OCI-LY7 (cell line): Measurements from ENCODE around the gene PCDHGB2. TPM values are rescaled to one million over a fixed set of nuclear protein-coding genes. Genes with fewer than 3 reads are reported as not detected.

Experiments used
- BruUV-seq: library from RNA; stranded (reverse); fragments of 400-500 nt; replicated peaks from 2 replicates; lab custom pipeline; 2021; lab: Mats Ljungman, UMichigan
- CTCF ChIA-PET: fragments of 300-600 bp; sonication (Branson Sonifier 250); formaldehyde crosslinking; loops from one replicate; lab custom pipeline; 2022; ENCODE audit warnings: antibody characterized with exemption; ENCODE audit not compliant: unreplicated experiment; lab: Charles Lee
- POLR2A ChIA-PET: fragments of 300-600 bp; sonication (Branson Sonifier 250); formaldehyde crosslinking; loops from one replicate; lab custom pipeline; 2022; ENCODE audit warnings: antibody characterized with exemption; lab: Charles Lee
- DNase-seq: peaks from one replicate; pipeline ENCODE4 v3.0.0-alpha.2; 2015; ENCODE audit warnings: low spot score
- H2AFZ ChIP-seq: fragments of 200-600 bp; sonication (generic), shearing (Covaris generic); 2 replicates; pipeline ENCODE4 v1.6.1; 2014; ENCODE audit warnings: mild to moderate bottlenecking, antibody characterized with exemption, low read length, moderate library complexity
- H3K27ac ChIP-seq: fragments of 200-600 bp; sonication (generic); 2 replicates; pipeline ENCODE4 v1.5.1; 2014; ENCODE audit warnings: mixed run types, low read depth, mild to moderate bottlenecking, moderate library complexity, low read length, inconsistent platforms; ENCODE audit not compliant: poor library complexity, severe bottlenecking
- H3K36me3 ChIP-seq: fragments of 200-600 bp; sonication (generic); 2 replicates; pipeline ENCODE4 v1.6.1; 2014; ENCODE audit warnings: mild to moderate bottlenecking, antibody characterized with exemption, low read length, moderate library complexity, mixed read lengths; ENCODE audit not compliant: insufficient read depth
- H3K4me1 ChIP-seq: fragments of 200-600 bp; sonication (generic); 2 replicates; pipeline ENCODE4 v1.5.1; 2014; ENCODE audit warnings: mild to moderate bottlenecking, low read length; ENCODE audit not compliant: insufficient read depth, poor library complexity, severe bottlenecking
- H3K4me2 ChIP-seq: fragments of 200-600 bp; sonication (generic); 2 replicates; pipeline ENCODE4 v1.6.1; 2014; ENCODE audit warnings: mild to moderate bottlenecking, low read length
- H3K4me3 ChIP-seq: fragments of 200-600 bp; sonication (generic); 2 replicates; pipeline ENCODE4 v1.5.1; 2014; ENCODE audit warnings: mild to moderate bottlenecking, low read depth, low read length; ENCODE audit not compliant: poor library complexity, severe bottlenecking
- H3K79me2 ChIP-seq: fragments of 200-600 bp; sonication (generic); 2 replicates; pipeline ENCODE4 v1.6.1; 2016; ENCODE audit warnings: low read depth, mild to moderate bottlenecking, low read length, moderate library complexity, mixed read lengths; ENCODE audit not compliant: insufficient read depth
- H3K9me2 ChIP-seq: fragments of 200-600 bp; sonication (generic); 2 replicates; pipeline ENCODE4 v1.6.1; 2016; ENCODE audit warnings: mild to moderate bottlenecking, low read length, mixed read lengths; ENCODE audit not compliant: insufficient read depth
- H3K9me3 ChIP-seq: fragments of 200-600 bp; sonication (generic); 2 replicates; pipeline ENCODE4 v1.6.1; 2014; ENCODE audit warnings: mild to moderate bottlenecking, mixed run types, low read length, mixed read lengths
- H4K20me1 ChIP-seq: fragments of 200-600 bp; sonication (generic); 2 replicates; pipeline ENCODE4 v1.6.1; 2014; ENCODE audit warnings: mild to moderate bottlenecking, antibody characterized with exemption, low read length, moderate library complexity, mixed read lengths; ENCODE audit not compliant: insufficient read depth
- CTCF ChIP-seq: fragments of 200-600 bp; sonication (generic); conservative IDR thresholded peaks from 2 replicates; pipeline ENCODE4 v1.5.1; 2014; ENCODE audit warnings: mild to moderate bottlenecking, antibody characterized with exemption, low read length, moderate library complexity, mixed read lengths
- EZH2phosphoT487 ChIP-seq: fragments of 200-600 bp; sonication (generic); IDR thresholded peaks from 2 replicates; pipeline ENCODE4 v1.6.1; 2018; ENCODE audit warnings: low read depth, borderline replicate concordance, mild to moderate bottlenecking, mixed run types, antibody characterized with exemption, low read length, moderate library complexity, mixed read lengths
- intact Hi-C: fragments of 100-400 bp; cut with micrococcal nuclease; formaldehyde crosslinking; loops from one replicate; pipeline ENCODE4 v1.10.0; 2022; ENCODE audit not compliant: unreplicated experiment
- total RNA-seq, 2 experiments: library from RNA; depleted of rRNA in 1 of 2; stranded (reverse); fragments of >200 nt in 1 of 2; shearing (Covaris generic) in 1 of 2; gene quantifications; 2 replicates each; pipeline ENCODE4 v1.2.3, GENCODE V29; 2014 to 2022

Gene PCDHGB2
- total RNA-seq, 2 experiments from 2014 or later, result 9.2 to 9.3 TPM

- Histone ChIP-seq H3K79me2 (peaks cover 58% of the 10 kb centered on the region), H3K9me3 (peaks cover 45% of the 10 kb centered on the region), H3K9me2 (no peaks in the 10 kb centered on the region), H3K4me3 (peak within 1 kb of the TSS; percentile 96), H2AFZ (peak within 1 kb of the TSS; percentile 83), H3K27ac (peak within 1 kb of the TSS; percentile 85), H3K4me2 (peak within 1 kb of the TSS; percentile 79), H3K4me1 (peaks cover 34% of the 10 kb centered on the region), H3K36me3 (peaks cover 49% of the 10 kb centered on the region), H4K20me1 (no peaks in the 10 kb centered on the region)
- ChIA-PET CTCF (interaction anchor here (0.6 to 2.0 kb wide), 10 partner anchors 9 to 237 kb away, joined by 3 to 5 read pairs (median 3); partner anchors contain the start of genes PCDHGA1 and PCDHGA3), POLR2A (interaction anchor here (0.6 to 3.2 kb wide), 23 partner anchors 9 to 1036 kb away, joined by 3 to 29 read pairs (median 4); partner anchors contain the start of genes PCDHGA1, PCDHGA2 and RNF14)
- intact Hi-C loops, result loop anchor here (10.0 kb wide), 1 partner anchor 784 kb away; the partner anchor contains the start of gene NDFIP1
- DNase-seq, result peak; percentile 97
- TF ChIP-seq CTCF (peak; percentile 96), EZH2phosphoT487 (no peak)
- BruUV-seq, result TSS peak; percentile 83
Measured at GRCh38 chr5:141320225-141321169, 39.3 kb upstream of the PCDHGB2 start, which contains the start of gene TAF7. TAF7 (minus strand) TSS chr5:141320784; CDS start chr5:141320044, 740 bp downstream.

GRCh38 chr5:141322261-141322660 lies 37.5 kb upstream of the PCDHGB2 start:
- H4K20me1 ChIP-seq, result no peaks in the 10 kb centered on the region
- H3K36me3 ChIP-seq, result peaks cover 31% of the 10 kb centered on the region
- 0 out of 2 replicates have a peak overlapping the region, but pooled peaks have one; percentile 0 for H3K4me2 ChIP-seq
- no peak overlapping the region for H2AFZ ChIP-seq
- DNase-seq, result no peak
- intact Hi-C loops, result loop anchor here (10.0 kb wide), 1 partner anchor 783 kb away; the partner anchor contains the start of gene NDFIP1
- no peak overlapping the region for H3K4me3 ChIP-seq
- no peaks in the 10 kb centered on the region for H3K9me2 ChIP-seq
- no peak for TF ChIP-seq EZH2phosphoT487
- TF ChIP-seq CTCF, result no peak
- H3K9me3 ChIP-seq, result peaks cover 31% of the 10 kb centered on the region
- H3K79me2 ChIP-seq, result peaks cover 41% of the 10 kb centered on the region
- CTCF ChIA-PET, result no interaction called here
- POLR2A ChIA-PET, result interaction anchor here (0.7 kb wide), 2 partner anchors 10 to 75 kb away, joined by 3 read pairs; no protein-coding TSS in a partner anchor
- no TSS peak for BruUV-seq
- no peak overlapping the region for H3K27ac ChIP-seq
- H3K4me1 ChIP-seq, result peaks cover 34% of the 10 kb centered on the region
